Activated CD4-positive, alpha-beta T cell treated with anti-CD3 and anti-CD28 coated beads, Interleukin-2, amount 50 U/mL, for 24 hours (primary cell): ENCODE measurements around the gene IGFALS.

Experiments
- DNase-seq, 2 donors: peaks; one replicate each; pipeline ENCODE4 v3.0.0-alpha.2; 2020; ENCODE audit warnings: low read depth in 1 of 2, low spot score in 1 of 2

Gene IGFALS

DNA sequence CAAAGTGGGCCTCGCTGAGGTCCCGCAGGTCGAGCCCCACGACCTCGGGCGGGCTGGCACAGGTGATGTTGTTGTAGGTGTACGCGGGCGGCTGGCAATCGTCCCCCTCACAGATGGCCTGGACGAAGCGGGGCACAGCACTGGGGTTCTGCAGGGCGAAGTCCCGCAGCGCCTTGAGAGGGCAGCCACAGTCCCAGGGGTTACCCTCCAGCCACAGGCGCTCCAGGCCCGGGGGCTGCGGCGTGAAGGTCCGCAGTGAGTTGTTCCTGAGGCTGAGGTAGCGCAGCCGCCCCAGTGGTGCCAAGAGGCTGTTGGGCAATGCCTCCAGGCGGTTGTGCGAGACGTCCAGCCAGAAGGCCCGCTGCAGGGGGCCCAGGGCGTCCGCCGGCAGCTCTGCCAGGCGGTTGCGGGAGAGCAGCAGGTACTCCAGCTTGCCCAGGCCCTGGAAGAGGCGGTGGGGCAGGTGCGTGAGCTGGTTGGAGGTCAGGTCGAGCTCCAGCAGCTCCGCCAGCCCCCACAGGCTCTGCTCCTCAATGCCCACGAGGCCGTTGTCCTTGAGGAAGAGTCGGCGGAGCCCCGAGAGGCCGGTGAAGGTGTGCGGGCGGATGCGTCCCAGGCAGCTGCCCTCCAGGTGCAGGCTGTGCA, 2.8 kb downstream of the IGFALS start:
- DNase-seq: no peak

- no peak for DNase-seq
Measured at GRCh38 chr16:1790261-1790610, 3.3 kb downstream of the IGFALS start.

DNA sequence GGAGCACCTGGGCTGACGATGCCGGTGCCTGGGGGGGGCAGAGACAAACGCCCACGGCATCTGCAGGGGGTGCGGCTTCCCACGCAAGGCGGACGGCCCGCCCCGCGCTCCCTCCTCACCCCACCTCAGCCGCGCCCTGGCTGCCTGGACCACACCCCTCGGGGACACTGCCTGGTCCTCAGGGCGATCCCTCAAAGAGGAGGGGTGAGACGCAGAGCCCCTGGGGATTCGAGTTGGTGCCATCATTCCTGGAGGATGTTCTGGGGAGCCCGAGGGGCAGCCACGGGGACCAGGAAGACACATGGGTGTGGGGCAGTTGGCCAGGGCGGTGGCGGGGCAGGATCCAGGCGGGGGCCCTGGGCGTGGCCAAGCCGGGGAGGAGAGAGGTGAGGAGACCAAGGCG, 3.9 kb downstream of the IGFALS start:
- DNase-seq: no peak

- no peak for DNase-seq
Measured at GRCh38 chr16:1788708-1789100, 4.8 kb downstream of the IGFALS start.

GRCh38 chr16:1788095-1788707, 5.3 kb downstream of the IGFALS start:
- no peak for DNase-seq

- DNase-seq: no peak
Measured at GRCh38 chr16:1787322-1788094, 6.0 kb downstream of the IGFALS start.

- no peak for DNase-seq
Measured at GRCh38 chr16:1787056-1787321, 6.5 kb downstream of the IGFALS start.

DNA sequence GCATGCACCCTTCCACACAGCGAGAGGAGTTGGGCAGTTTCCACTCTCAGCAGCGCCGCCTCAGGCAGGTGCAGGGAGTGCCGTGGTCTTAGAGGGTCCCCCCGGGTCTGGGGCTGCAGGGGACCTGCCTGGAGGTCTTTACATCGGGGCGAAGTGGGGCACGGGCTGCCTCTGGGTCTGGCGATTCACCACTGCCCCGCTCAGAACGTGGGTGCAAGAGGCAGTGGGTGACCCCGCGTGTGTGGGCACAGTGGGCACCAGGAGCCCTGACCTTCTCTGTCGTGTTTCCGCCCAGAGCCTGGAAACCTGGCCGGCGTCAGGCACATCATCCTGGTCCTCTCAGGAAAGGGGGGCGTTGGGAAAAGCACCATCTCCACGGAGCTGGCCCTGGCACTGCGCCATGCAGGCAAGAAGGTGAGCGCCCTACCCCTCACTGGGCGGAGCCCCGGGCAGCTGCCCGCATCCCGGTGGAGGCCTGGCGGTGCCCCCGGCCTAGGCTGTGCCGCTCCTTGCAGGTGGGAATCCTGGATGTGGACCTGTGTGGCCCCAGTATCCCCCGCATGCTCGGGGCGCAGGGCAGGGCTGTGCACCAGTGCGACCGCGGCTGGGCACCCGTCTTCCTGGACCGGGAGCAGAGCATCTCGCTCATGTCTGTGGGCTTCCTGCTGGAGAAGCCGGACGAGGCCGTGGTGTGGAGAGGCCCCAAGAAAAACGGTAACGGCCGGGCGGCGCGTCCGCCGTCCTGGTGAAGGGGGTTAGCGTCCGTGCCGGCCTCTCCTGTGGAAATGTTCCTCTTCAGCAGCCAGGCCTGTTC, 7.1 kb downstream of the IGFALS start:
- DNase-seq: no peak

- DNase-seq: no peak
Measured at GRCh38 chr16:1785846-1786170, 7.7 kb downstream of the IGFALS start.

DNA sequence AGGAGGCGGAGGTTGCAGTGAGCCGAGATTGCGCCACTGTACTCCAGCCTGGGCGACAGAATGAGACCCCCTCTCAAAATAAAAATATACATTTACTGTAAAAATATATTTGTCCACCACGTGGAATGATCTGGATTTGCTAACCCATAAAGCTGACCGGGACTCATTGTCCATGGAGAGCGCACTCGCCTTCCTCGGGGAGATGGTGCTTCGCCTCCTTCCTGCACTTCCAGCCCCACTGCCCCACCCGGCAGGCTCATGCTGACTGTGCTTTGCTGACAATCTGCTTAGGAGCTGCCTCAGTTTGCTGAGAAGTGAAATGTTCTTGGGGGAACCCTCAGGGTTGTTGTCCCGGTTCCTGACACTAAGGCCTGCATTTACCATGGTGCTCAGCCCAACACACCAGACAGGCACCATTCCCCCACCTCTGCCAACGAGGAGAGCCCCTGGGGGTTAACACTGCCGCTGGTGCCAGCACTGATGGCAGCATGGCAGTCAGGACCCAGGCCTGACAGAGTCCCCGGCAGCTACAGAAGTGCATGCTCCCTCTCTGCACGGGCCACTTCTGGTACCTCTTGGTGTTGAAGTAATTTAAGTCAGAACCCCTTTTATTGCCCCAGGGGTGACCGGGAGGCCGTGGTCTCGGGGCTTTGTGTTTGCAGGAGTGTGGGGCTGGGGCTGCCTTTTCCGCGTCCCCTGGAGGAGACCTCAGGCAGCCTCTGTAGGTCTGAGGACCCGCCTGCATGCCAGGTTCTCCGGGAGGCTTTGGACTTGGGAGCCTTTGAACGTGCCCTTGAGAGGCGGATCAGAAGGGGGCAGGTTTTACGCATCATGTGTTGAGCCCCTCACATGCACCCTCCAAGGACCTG, 8.3 kb downstream of the IGFALS start:
- DNase-seq: no peak

- peak; percentile 92 to 99 for DNase-seq
Measured at GRCh38 chr16:1782408-1783264, 10.9 kb downstream of the IGFALS start, which contains the start of the genes NUBP2 and SPSB3. Gene NUBP2 (plus strand): TSS chr16:1782960. CDS start chr16:1783021, 61 bp downstream. Gene SPSB3 (minus strand): TSS chr16:1782571. CDS start chr16:1781483, 1,088 bp downstream.

DNA sequence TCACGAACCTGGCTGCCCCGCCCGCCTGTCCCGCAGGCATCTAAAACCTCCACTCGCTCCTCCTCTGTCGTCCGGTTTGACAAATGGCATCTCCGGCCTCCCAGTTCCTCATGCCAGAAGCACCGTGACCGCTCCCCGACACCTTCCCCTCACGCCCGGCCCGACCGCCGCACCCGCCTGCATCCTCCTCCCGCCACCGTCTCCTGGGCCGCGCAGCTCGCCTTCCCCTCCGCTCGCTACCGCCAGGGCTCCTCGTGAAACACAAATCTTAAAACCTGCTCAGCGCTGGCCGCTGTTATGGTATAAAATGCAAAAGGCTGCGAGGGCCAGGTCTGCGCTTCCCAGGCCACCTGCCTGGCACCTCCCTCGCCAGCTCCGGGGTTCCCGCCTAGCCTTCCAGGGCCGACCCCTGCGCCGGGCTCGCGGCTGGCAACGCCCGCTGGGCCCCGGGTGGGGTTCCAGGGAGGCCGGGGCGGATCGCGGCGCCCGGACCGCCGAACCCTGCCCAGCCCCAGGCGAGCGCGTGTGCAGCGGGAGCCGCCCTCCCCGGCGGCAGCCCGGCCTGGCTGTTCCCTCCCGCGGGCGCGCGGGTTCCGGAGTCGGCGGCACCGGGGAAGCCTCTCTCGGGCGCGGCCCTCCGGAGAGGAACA, 11.6 kb downstream of the IGFALS start:
- no peak for DNase-seq

GRCh38 chr16:1781254-1781653, 12.3 kb downstream of the IGFALS start:
- no peak for DNase-seq

GRCh38 chr16:1780677-1781072, 12.8 kb downstream of the IGFALS start:
- no peak for DNase-seq

- DNase-seq: no peak
Measured at GRCh38 chr16:1779741-1780676, 13.5 kb downstream of the IGFALS start.

DNA sequence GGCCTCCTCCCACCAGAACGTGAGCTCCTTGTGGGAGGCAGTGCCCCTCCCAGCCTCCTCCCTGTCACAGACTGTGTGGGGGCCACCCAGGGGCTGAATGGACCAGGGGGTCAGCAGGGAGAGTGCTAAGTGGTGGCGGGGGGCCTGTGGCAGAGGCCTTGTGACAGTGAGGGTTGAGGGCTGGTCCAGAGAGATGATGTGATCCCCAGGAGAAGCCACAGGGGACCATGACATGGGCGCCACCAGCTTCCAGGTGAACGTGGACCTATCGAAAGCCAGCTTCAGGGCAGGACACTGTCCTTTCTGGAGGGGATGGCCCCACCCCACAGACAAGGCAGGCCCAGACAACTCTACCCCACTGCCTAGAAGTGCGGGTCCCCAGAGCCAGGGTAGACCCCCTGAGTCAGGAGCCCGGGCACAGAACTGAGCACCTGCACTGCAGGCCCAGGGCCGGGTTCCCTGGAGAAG, 14.2 kb downstream of the IGFALS start:
- DNase-seq: no peak

- no peak for DNase-seq
Measured at GRCh38 chr16:1778200-1779179, 15.0 kb downstream of the IGFALS start.
